Measurements from ENCODE around the gene NPW. TPM values are rescaled to one million over a fixed set of nuclear protein-coding genes. Genes with fewer than 3 reads are reported as not detected.
A peak's percentile ranks its signal among the peaks of the same experiment; 100 is the strongest.

The NPW gene
- total RNA-seq (under 1 TPM in 1 of 5 donors, not detected in 4; 0.55 TPM), polyA plus RNA-seq (10 to 100 TPM in 1 of 3 donors, 1 to 10 TPM in 2; 1.6 to 12.4 (median 2.4) TPM)
- long read RNA-seq, donor 1, transcript NPW-202 (2 exons, 991 nt): major isoform, 14 of 14 reads
- long read RNA-seq, donor 1, partial matches to known transcripts: 0 of 14 reads
- long read RNA-seq, donor 1, other reads (novel, unspliced or antisense): 0 of 14 reads
- long read RNA-seq, donor 2, transcript NPW-202 (2 exons, 991 nt): major isoform, 31 of 31 reads
- long read RNA-seq, donor 2, partial matches to known transcripts: 0 of 31 reads
- long read RNA-seq, donor 2, other reads (novel, unspliced or antisense): 0 of 31 reads
- long read RNA-seq, donor 3, transcript NPW-202 (2 exons, 991 nt): major isoform, 45 of 51 reads
- long read RNA-seq, donor 3, partial matches to known transcripts: 0 of 51 reads
- long read RNA-seq, donor 3, other reads (novel, unspliced or antisense): 6 of 51 reads
- long read RNA-seq, donor 4, partial matches to known transcripts: 0 of 1 reads
- long read RNA-seq, donor 4, other reads (novel, unspliced or antisense): 0 of 1 reads
- long read RNA-seq, donor 5, transcript NPW-202 (2 exons, 991 nt): major isoform, 26 of 26 reads
- long read RNA-seq, donor 5, partial matches to known transcripts: 0 of 26 reads
- long read RNA-seq, donor 5, other reads (novel, unspliced or antisense): 0 of 26 reads
- long read RNA-seq, donor 6, transcript NPW-202 (2 exons, 991 nt): major isoform, 117 of 125 reads
- long read RNA-seq, donor 6, partial matches to known transcripts: 0 of 125 reads
- long read RNA-seq, donor 6, other reads (novel, unspliced or antisense): 8 of 125 reads
- long read RNA-seq, donor 7, transcript NPW-202 (2 exons, 991 nt): major isoform, 43 of 43 reads
- long read RNA-seq, donor 7, partial matches to known transcripts: 0 of 43 reads
- long read RNA-seq, donor 7, other reads (novel, unspliced or antisense): 0 of 43 reads
- long read RNA-seq, donor 8, transcript NPW-202 (2 exons, 991 nt): major isoform, 32 of 32 reads
- long read RNA-seq, donor 8, partial matches to known transcripts: 0 of 32 reads
- long read RNA-seq, donor 8, other reads (novel, unspliced or antisense): 0 of 32 reads
- long read RNA-seq, donor 9, transcript NPW-202 (2 exons, 991 nt): major isoform, 19 of 19 reads
- long read RNA-seq, donor 9, partial matches to known transcripts: 0 of 19 reads
- long read RNA-seq, donor 9, other reads (novel, unspliced or antisense): 0 of 19 reads
- long read RNA-seq, donor 10, partial matches to known transcripts: 0 of 4 reads
- long read RNA-seq, donor 10, other reads (novel, unspliced or antisense): 0 of 4 reads

GRCh38 chr16:2019518-2019920 lies at the start of gene NPW:
NPW (plus strand) TSS chr16:2019785.
- TF ChIP-seq CTCF (IDR thresholded peaks at IDR 0.05) (no peak), POLR2AphosphoS5 (IDR thresholded peaks at IDR 0.05) (no peak)
- H3K27me3 ChIP-seq: peaks cover 20 to 54% (median 31%) of the 10 kb centered on the region in 3 donors
- H3K9me3 ChIP-seq: no peaks in the 10 kb centered on the region
- H3K4me1 ChIP-seq: peaks cover 25 to 46% (median 38%) of the 10 kb centered on the region in 4 donors
- 1 to 5% (median 3%) methylated on average over 15 to 33 of the region's 33 CpGs for WGBS, 5 donors
- H3K36me3 ChIP-seq: no peaks in the 10 kb centered on the region
- intact Hi-C loops (cut with DNase I; ENCODE audit: low total_unique reads): no loop called here
- no peak within 1 kb of the TSS for H3K27ac ChIP-seq
- peak in 1 of 2 donors; percentile 74 for DNase-seq
- H3K4me3 ChIP-seq: peak within 1 kb of the TSS in 2 of 4 donors; percentile 22 to 37

- TF ChIP-seq EP300 (IDR thresholded peaks at IDR 0.05) (no peak), CTCF (IDR thresholded peaks at IDR 0.05) (peak in 1 of 7 experiments; percentile 33), POLR2A (IDR thresholded peaks at IDR 0.05) (peak in 2 of 4 donors; percentile 83 to 89), POLR2AphosphoS5 (IDR thresholded peaks at IDR 0.05) (peak; percentile 98 to 100 (median 99))
- H3K27ac ChIP-seq: peak within 1 kb of the TSS; percentile 92 to 96 (median 94)
- peak within 1 kb of the TSS; percentile 97 to 100 (median 100) for H3K4me3 ChIP-seq
- peak; percentile 94 to 98 for DNase-seq
- intact Hi-C loops (cut with DNase I; ENCODE audit: low total_unique reads): no loop called here
- peaks cover 28 to 34% (median 32%) of the 10 kb centered on the region in 4 donors for H3K36me3 ChIP-seq
- no peaks in the 10 kb centered on the region for H3K9me3 ChIP-seq
- H3K27me3 ChIP-seq: peaks cover 0 to 28% (median 0%) of the 10 kb centered on the region in 3 donors
- H3K4me1 ChIP-seq: peaks cover 20 to 41% (median 31%) of the 10 kb centered on the region in 4 donors
- 0 to 1% (median 0%) methylated on average over 33 to 78 of the region's 78 CpGs for WGBS, 5 donors
Observed at GRCh38 chr16:1971796-1972489, 47.6 kb upstream of the NPW start, which contains the start of gene TBL3. TBL3 (plus strand) TSS chr16:1972053; CDS start chr16:1972165, 112 bp downstream.

- H3K9me3 ChIP-seq: no peaks in the 10 kb centered on the region
- 1 to 5% (median 2%) methylated on average over 18 to 22 of the region's 22 CpGs for WGBS, 5 donors
- peaks cover 20 to 41% (median 31%) of the 10 kb centered on the region in 4 donors for H3K4me1 ChIP-seq
- H3K27ac ChIP-seq: peak overlapping the region in 3 of 5 donors; percentile 92 to 94 (median 92)
- H3K4me3 ChIP-seq: peak overlapping the region; percentile 97 to 100 (median 100)
- TF ChIP-seq CTCF (IDR thresholded peaks at IDR 0.05) (no peak), POLR2A (IDR thresholded peaks at IDR 0.05) (no peak), POLR2AphosphoS5 (IDR thresholded peaks at IDR 0.05) (no peak), EP300 (IDR thresholded peaks at IDR 0.05) (no peak)
- H3K36me3 ChIP-seq: peaks cover 34 to 38% (median 37%) of the 10 kb centered on the region in 4 donors
- peak in 1 of 2 donors; percentile 53 for DNase-seq
- intact Hi-C loops (cut with DNase I; ENCODE audit: low total_unique reads): no loop called here
- H3K27me3 ChIP-seq: peaks cover 0 to 34% (median 0%) of the 10 kb centered on the region in 3 donors
Observed at GRCh38 chr16:1972490-1972877, 47.1 kb upstream of the NPW start.

Measured in stomach (tissue), 19 donors.